Measurements from ENCODE around the gene SLC35F4.

The SLC35F4 gene

DNA sequence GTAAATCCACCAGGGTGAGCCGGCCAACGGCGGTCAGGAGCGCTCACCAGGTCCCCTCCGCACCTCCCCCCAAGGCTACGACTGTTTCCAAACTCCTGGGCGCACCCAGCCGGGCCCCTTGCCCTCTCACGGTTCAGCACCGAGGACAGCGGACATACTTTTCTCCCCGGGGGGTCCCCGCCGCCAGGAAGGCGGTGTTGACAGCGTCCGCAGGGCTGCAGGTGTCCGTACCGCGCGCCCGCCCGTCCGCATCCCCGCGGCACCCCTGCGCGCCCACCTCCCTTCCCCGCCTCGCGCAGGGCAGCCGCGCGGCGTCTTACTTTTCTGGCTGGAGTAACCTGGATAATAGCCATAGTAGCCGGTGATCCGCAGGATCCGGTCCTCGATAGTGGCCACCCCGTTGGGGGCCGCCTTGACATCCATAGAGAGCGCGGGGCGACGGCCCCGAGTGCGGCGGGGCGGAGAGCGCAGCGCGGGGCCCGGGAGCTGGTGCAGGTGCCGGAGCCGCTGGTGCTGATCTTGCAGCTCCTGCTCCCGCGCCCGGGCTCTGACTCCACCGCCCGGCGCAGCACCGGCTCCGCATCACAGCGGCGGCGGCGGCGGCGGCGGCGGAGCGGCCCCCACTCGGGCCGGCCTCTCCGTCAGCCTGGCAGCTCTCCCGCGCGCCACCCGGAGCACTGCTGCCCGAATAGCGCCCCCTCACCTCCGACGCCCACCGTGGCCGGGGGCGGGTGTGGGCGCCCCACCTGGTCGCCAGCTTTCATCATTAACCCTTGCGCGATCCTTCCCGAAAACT, at the start of gene SLC35F4:
Gene SLC35F4 (minus strand): TSS at position 690 of the 796 bp plus-strand sequence.
- H3K4me3 ChIP-seq (ENCODE audit: control insufficient read depth, low read depth, low read length): no peak within 1 kb of the TSS; the same call in 1 of the 2 replicates
- TF ChIP-seq, protein P1, sequence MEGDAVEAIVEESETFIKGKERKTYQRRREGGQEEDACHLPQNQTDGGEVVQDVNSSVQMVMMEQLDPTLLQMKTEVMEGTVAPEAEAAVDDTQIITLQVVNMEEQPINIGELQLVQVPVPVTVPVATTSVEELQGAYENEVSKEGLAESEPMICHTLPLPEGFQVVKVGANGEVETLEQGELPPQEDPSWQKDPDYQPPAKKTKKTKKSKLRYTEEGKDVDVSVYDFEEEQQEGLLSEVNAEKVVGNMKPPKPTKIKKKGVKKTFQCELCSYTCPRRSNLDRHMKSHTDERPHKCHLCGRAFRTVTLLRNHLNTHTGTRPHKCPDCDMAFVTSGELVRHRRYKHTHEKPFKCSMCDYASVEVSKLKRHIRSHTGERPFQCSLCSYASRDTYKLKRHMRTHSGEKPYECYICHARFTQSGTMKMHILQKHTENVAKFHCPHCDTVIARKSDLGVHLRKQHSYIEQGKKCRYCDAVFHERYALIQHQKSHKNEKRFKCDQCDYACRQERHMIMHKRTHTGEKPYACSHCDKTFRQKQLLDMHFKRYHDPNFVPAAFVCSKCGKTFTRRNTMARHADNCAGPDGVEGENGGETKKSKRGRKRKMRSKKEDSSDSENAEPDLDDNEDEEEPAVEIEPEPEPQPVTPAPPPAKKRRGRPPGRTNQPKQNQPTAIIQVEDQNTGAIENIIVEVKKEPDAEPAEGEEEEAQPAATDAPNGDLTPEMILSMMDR (IDR thresholded peaks at IDR 0.05; ENCODE audit: control insufficient read depth, insufficient read depth, low read depth, low read length, missing control alignments): no peak
- no peak for DNase-seq (ENCODE audit: low read depth)

DNA sequence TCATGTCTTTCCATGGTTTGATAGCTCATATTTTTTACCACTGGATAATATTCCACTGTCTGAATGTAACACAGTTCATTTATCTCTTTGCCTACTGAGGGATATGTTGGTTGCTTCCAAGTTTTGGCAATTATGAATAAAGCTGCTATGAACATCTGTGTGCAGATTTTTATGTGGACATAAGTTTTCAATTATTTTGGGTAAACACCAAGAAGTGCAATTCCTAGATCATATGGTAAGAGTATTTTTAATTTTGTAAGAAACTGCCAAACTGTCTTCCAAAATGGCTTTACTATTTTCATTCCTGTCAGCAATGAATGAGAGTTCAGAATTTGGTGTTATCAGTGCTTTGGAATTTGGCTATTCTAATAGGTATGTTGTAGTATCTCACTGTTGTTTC, 43.7 kb upstream of the SLC35F4 start:
- TF ChIP-seq, protein P1 (IDR thresholded peaks at IDR 0.05; ENCODE audit: control insufficient read depth, insufficient read depth, low read depth, low read length, missing control alignments): no peak
- DNase-seq (ENCODE audit: low read depth): no peak
- no peak overlapping the region for H3K4me3 ChIP-seq (ENCODE audit: control insufficient read depth, low read depth, low read length)

DNA sequence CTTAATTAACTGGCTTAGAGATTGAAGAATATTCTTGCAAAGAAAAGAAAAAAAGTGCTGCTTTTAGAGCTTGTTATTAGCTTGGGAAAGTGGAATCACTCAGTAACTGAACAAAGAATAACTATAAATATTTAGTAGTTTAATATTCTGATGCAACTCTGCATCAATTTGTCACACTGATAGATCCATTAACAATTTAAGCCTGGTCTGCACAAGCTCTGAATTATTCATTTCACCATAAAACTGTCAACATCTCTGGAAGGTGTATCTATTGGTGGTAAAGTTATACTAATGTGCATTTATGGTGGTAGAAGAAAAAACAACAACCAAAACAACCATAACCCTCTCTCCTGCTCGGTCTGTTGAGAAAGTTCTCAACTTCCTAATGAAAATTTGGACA, 38.1 kb upstream of the SLC35F4 start:
- TF ChIP-seq, protein P1 (IDR thresholded peaks at IDR 0.05; ENCODE audit: control insufficient read depth, insufficient read depth, low read depth, low read length, missing control alignments): no peak
- no peak for DNase-seq (ENCODE audit: low read depth)
- no peak overlapping the region for H3K4me3 ChIP-seq (ENCODE audit: control insufficient read depth, low read depth, low read length)

DNA sequence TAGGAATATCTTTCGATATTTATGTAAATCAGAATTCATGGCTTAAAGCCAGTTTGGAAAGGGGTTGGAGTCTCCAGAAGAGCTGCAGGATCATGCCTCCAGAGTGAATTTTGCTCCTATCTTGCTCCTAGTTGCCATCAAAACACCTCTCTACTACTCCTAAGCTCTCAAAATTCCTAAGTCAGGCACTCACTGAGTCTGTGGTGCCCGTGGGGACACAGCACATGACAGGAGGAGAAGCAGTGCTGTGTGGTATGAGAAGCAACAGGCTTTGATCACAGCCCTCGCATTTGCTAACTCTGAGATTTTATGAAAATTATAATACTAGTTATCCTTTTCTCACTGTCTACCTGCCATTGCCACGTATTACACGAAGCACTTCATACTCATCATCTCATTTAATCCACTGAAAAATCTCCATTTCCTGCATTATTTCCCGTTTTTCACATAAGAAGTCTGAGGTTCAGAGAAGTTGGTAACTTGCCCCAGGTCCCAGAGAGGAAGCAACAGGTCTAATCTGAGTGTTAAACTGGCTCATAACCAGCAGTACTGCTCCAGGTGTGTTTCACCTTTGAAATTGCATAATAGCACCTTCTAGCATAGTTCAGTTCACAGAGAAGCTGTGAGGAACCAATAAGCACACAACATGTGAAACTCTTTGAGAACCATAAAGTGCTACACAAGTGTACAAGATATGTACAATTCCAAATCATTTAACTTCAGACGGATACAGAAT, 33.1 kb upstream of the SLC35F4 start:
- TF ChIP-seq, protein P1 (IDR thresholded peaks at IDR 0.05; ENCODE audit: control insufficient read depth, insufficient read depth, low read depth, low read length, missing control alignments): no peak
- no peak overlapping the region for H3K4me3 ChIP-seq (ENCODE audit: control insufficient read depth, low read depth, low read length)

DNA sequence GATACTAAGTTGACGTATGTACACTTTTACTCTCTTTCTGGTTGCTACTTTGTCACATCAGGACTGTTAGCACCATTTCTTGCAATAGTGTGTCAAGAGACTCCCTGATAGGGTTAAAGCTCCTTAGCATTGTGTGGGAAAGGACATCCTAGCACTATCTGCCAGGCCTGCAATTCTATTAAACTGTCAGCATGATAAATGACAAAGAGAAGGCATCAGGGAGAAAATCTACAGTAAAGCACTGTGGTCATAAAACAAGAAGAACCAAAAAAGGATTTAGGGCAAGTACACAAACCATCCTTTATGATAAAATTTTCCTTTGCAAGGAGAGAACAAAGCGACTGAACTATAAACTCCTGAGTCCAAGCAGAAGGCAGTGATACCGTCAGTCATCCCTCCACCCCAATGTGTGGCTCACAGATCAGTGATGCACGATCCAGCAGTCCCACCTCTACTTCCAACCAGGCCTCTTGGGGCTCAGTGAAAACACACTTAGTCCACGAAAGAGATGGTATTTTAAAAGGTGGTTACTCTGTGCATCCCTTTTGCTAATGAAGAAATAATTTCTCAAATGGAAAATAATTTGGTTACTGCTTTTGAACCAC, 31.4 kb upstream of the SLC35F4 start:
- TF ChIP-seq, protein P1 (IDR thresholded peaks at IDR 0.05; ENCODE audit: control insufficient read depth, insufficient read depth, low read depth, low read length, missing control alignments): no peak
- DNase-seq (ENCODE audit: low read depth): no peak
- H3K4me3 ChIP-seq (ENCODE audit: control insufficient read depth, low read depth, low read length): no peak overlapping the region

More for the DNA sequence above, 33.1 kb upstream of the SLC35F4 start:
- no peak for DNase-seq (ENCODE audit: low read depth)

DNA sequence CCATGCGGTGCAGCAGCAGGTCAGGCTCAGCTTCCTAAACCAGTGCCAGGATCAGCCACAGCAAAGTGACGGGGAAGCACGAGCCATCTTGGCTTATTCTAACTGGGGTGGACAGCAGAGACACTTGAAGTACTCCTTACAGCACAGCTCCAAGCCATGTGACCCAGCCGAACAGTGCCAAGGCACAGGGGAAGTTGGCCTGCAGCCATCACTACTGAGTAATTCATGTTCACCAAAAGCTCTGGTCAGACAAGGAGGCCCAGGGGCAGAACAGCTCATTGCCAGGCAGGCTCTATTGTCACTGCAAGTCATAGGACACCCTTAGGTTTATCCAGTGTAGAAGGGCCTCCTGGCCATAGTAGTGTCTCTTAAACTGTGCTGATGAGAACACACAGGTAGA, 23.4 kb upstream of the SLC35F4 start:
- TF ChIP-seq, protein P1 (IDR thresholded peaks at IDR 0.05; ENCODE audit: control insufficient read depth, insufficient read depth, low read depth, low read length, missing control alignments): no peak
- no peak overlapping the region for H3K4me3 ChIP-seq (ENCODE audit: control insufficient read depth, low read depth, low read length)
- peak; percentile 5 for DNase-seq (ENCODE audit: low read depth)

Measured in AG09309 (cell line).